Right atrium auricular region (tissue), 2 donors: ENCODE results near the gene CERK. TPM values are rescaled to one million over a fixed set of nuclear protein-coding genes. Genes with fewer than 3 reads are reported as not detected.

Experiments used
- DNase-seq: peaks from one replicate; pipeline ENCODE4 v3.0.0-alpha.2; 2019; ENCODE audit warnings: low spot score
- H3K27ac ChIP-seq, 2 donors: fragments of 200-600 bp; sonication (generic); 1 replicate in 1 of 2; 2 replicates in 1 of 2; pipeline ENCODE4 v1.5.1; 2016 to 2019
- H3K27me3 ChIP-seq, 2 donors: fragments of 200-600 bp; sonication (generic); one replicate each; pipeline versions ENCODE4 v1.5.1 to v1.6.0; 2017 to 2019
- H3K36me3 ChIP-seq: fragments of 200-600 bp; sonication (generic); one replicate; pipeline ENCODE4 v1.5.1; 2016
- H3K4me1 ChIP-seq, 2 donors: fragments of 200-600 bp; sonication (generic); one replicate each; pipeline versions ENCODE4 v1.5.1 to v1.6.0; 2017 to 2019
- H3K4me3 ChIP-seq, 2 donors: fragments of 200-600 bp; sonication (generic); 1 replicate in 1 of 2; 2 replicates in 1 of 2; pipeline ENCODE4 v1.5.1; 2017 to 2019; ENCODE audit warnings: mild to moderate bottlenecking in 1 of 2, moderate library complexity in 1 of 2
- H3K9me3 ChIP-seq, 2 donors: fragments of 200-600 bp; sonication (generic); one replicate each; pipeline ENCODE4 v1.5.1; 2019
- CTCF ChIP-seq, 2 donors: fragments of 200-600 bp; sonication (generic); IDR thresholded peaks; one replicate each; pipeline ENCODE4 v1.5.1; 2019; ENCODE audit warnings: antibody characterized with exemption in 2 of 2
- total RNA-seq, 2 donors: library from RNA; depleted of rRNA; stranded (reverse); fragments of >200 nt; gene quantifications; one replicate each; pipeline ENCODE4 v1.1.0, GENCODE V29; 2016

CERK gene
- total RNA-seq, 2 donors from 2014 or later: 46.0 to 59.8 TPM

- Histone ChIP-seq H3K9me3 (no peaks in the 10 kb centered on the region), H3K27me3 (no peaks in the 10 kb centered on the region), H3K4me1 (peaks cover 0 to 39% of the 10 kb centered on the region in 2 donors), H3K4me3 (no peak overlapping the region), H3K27ac (no peak overlapping the region), H3K36me3 (no peaks in the 10 kb centered on the region)
- no peak for DNase-seq
- no peak for TF ChIP-seq CTCF (IDR thresholded peaks at IDR 0.05)
Measured at GRCh38 chr22:46746192-46746591, 8.1 kb upstream of the CERK start.

DNA sequence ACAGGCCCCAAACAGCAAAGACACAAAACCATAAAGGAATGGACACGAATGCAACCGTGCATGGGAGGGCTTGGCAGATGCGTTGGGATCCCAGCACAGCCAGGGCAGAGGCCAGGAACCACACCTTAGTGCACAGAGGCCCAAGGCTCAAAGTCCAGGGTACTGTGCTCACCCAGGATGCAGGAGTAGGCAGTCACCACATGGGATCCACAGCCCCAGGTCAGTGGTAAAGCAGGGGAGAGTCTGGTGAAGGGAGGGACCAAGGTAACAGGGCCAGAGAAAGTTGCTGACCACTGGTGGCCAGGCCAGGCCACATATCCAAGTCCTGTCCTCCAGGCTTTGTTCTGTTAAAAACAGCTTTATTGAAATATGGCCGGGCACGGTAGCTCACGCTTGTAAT is 6.5 kb upstream of the CERK start:
- no peak for DNase-seq
- peaks cover 0 to 39% of the 10 kb centered on the region in 2 donors for H3K4me1 ChIP-seq

DNA sequence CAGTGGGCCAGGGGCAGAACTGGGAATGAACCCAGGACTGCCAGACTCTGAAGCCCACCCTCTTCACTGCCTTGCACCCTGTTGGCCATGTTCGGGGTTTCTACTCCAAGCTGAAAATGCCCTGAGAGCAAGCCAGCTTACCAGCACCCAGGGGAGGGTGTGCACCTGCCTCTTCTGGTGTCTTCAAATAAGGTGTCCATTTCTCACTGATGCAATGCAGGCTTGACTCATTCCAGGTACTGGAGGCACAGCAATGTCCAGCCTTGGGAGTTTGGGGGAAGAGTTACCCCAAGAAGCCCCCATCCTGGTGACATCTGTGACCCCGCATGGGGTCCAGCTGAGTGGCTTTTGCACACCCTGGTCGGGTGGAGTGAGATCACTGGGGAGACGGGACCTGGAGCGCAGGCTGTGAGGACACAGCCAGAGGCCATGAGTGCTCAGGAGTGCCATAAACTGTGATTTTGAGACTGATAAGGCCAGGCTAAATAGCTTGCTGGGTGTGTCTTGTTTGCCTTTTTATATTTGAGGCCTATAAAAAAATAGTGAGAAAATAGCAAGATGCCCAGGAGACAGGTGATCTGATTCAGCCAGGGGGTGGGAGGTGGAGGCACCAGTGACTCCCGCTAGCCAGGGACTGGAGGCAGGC is 4.6 kb upstream of the CERK start:
- no peak overlapping the region for H3K4me3 ChIP-seq
- peak overlapping the region; percentile 97 for H3K27ac ChIP-seq
- no peaks in the 10 kb centered on the region for H3K27me3 ChIP-seq
- no peak for TF ChIP-seq CTCF (IDR thresholded peaks at IDR 0.05)
- no peaks in the 10 kb centered on the region for H3K36me3 ChIP-seq
- no peaks in the 10 kb centered on the region for H3K9me3 ChIP-seq
- no peak for DNase-seq
- H3K4me1 ChIP-seq: peaks cover 0 to 45% of the 10 kb centered on the region in 2 donors

More for the DNA sequence above, 6.5 kb upstream of the CERK start:
- H3K4me3 ChIP-seq: no peak overlapping the region
- no peak for TF ChIP-seq CTCF (IDR thresholded peaks at IDR 0.05)
- H3K9me3 ChIP-seq: no peaks in the 10 kb centered on the region
- no peaks in the 10 kb centered on the region for H3K36me3 ChIP-seq
- H3K27ac ChIP-seq: no peak overlapping the region
- no peaks in the 10 kb centered on the region for H3K27me3 ChIP-seq

- peaks cover 0 to 47% of the 10 kb centered on the region in 2 donors for H3K4me1 ChIP-seq
- peak overlapping the region; percentile 97 for H3K27ac ChIP-seq
- no peak for TF ChIP-seq CTCF (IDR thresholded peaks at IDR 0.05)
- no peaks in the 10 kb centered on the region for H3K36me3 ChIP-seq
- no peaks in the 10 kb centered on the region for H3K9me3 ChIP-seq
- H3K27me3 ChIP-seq: no peaks in the 10 kb centered on the region
- no peak for DNase-seq
- H3K4me3 ChIP-seq: no peak overlapping the region
Measured at GRCh38 chr22:46741974-46742519, 4.0 kb upstream of the CERK start.

- H3K4me3 ChIP-seq: no peak overlapping the region
- H3K9me3 ChIP-seq: no peaks in the 10 kb centered on the region
- H3K27me3 ChIP-seq: no peaks in the 10 kb centered on the region
- H3K27ac ChIP-seq: peak overlapping the region; percentile 97
- no peak for DNase-seq
- H3K36me3 ChIP-seq: no peaks in the 10 kb centered on the region
- no peak for TF ChIP-seq CTCF (IDR thresholded peaks at IDR 0.05)
- H3K4me1 ChIP-seq: peaks cover 0 to 56% of the 10 kb centered on the region in 2 donors
Measured at GRCh38 chr22:46740910-46741780, 3.1 kb upstream of the CERK start.
